GM18873 (cell line): ENCODE results near the gene SKOR1.

Experiments used
- ATAC-seq: cut with Tn5 transposase; IDR thresholded peaks from one replicate; pipeline ENCODE4 v1.9.1; 2021; ENCODE audit warnings: mild to moderate bottlenecking, moderate library complexity, moderate number of reproducible peaks; ENCODE audit not compliant: unreplicated experiment, low FRiP score

The SKOR1 gene

DNA sequence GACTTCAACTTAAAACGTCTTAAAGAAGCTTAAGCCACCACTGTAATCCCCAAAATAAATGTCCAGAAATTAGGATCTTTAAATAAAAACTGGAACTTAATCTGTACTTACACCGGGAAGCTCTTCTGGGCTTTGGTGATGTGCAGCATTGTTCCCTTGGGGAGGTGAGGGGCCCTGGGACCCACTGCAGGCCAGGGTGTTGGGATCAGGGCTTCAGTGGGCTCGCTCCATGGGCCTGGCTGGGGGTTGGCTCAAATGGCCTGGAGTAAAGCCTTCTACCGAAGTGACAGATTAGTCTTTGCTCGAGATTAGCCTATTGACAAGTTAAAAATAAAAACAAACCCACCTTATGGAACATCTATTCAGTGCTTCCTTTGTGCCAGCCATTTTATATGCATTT is 20.7 kb downstream of the SKOR1 start:
- ATAC-seq: no peak

GRCh38 chr15:67849538-67849937 is 24.2 kb downstream of the SKOR1 start:
- no peak for ATAC-seq

- ATAC-seq: no peak
Observed at GRCh38 chr15:67850336-67850735, 25.0 kb downstream of the SKOR1 start.

GRCh38 chr15:67850994-67851571 is 25.8 kb downstream of the SKOR1 start:
- ATAC-seq: no peak

DNA sequence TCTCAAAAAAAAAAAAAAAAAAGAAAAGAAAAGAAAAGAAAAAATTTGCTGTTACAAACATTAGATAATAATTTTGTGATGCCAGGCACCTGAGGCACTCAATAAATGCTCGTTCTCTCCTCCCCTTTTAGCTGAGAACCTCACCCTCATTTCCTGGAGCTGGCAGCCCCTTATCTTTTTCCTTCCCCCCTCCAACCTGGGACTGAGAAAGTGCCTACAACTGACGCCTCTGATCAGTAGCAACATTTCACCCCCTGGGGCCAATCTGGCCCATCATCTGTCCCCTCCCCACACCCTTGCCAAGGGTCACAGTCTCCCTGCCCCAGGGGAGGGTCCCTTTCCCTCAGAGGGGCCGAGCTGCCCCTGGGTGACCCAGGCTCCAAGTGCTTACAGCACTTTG is 27.1 kb downstream of the SKOR1 start:
- ATAC-seq: no peak

DNA sequence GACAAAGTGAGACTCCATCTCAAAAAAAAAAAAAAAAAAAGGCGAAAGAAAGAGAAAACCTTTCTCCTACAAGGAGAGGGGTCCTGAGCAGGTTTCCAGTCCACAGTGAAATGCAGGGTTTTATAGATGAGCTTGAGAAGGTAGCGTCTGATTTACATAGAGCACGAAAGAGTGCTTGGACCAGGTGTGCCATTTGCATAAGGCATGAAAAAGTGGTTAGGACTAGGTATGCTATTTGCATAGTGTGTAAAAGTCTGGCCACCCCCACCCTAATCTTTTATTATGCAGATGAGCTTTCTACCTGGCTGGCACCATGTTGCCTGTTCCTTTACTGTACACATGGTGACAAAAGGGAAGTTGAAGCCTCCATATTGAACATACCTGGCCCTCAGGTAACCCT is 28.1 kb downstream of the SKOR1 start:
- ATAC-seq: no peak

DNA sequence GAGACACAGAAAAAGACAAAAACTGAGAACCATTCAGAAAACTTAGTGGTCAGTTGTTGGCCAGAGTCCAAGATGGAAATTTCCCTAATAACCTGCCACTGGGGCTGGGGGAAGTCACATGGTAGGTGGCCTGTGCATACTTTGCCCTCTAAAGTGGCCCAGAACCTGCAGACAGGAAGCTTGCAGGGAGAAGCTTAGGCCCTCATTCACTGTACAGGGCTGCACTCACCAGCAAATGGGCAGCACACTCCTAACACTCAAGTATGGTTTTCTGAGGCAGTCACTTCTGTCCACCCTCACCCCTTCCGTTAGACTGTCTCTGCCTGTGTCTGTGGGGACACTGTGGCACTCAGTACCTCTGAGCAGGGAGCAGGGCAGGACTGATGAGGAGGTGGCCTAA is 29.0 kb downstream of the SKOR1 start:
- ATAC-seq: no peak

- ATAC-seq: no peak
Observed at GRCh38 chr15:67855842-67856241, 30.5 kb downstream of the SKOR1 start.

DNA sequence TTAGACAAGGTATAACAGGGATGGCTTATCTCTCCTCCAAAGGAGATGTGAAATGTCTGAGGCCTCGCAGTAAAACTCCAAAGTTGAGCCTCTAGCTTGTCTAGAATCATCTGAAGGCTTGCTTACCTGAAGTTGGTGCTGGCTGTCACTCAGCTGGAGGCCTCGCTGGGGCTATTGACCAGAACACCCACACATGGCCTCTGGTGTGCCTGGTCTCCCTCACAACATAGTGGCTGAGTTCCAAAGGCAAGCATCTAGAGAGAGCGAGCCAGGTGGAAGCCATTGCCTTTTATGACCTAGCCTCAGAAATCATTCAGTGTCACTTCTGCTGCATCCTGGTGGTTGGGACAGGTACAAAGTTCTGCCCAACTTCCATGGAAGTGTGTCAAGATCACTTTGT is 31.9 kb downstream of the SKOR1 start:
- ATAC-seq: no peak

DNA sequence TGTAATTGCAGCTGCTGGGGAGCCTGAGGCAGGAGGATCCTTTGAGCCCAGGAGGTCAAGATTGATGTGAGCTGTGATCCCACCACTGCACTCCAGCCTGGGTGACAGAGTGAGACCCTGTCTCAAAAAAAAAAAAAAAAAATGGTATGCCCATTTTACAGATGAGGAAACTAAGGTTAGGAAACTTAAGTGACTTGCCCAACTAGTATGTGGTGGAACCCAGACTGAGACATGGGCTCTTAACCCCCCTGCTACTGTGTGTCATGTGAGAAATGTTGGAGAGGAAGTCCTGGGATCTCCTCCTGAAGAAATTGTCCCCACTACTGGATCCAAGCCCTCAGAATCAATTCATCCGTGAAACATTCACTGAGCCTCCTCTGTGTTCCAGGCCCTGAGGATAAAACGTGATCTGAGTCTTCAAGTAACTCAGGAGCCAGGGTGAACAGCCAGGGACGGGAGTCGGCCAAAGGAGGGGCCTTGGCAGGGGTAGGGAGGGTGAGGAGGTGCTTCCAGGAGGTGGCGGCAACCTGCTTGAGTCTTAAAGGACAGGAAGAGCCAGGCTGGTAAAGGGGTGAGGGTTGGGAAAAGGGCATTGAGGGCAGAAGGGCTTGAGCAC is 34.1 kb downstream of the SKOR1 start:
- ATAC-seq: no peak

DNA sequence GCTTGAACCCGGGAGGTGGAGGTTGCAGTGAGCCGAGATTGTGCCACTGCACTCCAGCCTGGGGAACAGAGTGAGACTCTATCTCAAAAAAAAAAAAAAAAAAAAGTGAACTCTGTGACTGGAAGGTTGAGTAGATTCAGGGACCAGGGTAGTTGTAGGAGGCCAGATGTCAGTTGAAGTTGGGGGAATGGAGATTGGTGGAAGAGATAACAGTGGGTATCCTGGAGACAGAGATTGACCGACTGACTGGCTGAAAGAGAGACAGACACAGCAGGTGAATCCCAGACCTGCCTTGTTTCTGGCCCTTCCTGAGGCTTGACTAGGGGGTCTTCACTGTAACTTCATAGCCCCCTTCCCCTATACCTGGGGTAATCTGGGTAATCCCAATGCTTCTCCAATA is 36.7 kb downstream of the SKOR1 start:
- ATAC-seq: no peak

DNA sequence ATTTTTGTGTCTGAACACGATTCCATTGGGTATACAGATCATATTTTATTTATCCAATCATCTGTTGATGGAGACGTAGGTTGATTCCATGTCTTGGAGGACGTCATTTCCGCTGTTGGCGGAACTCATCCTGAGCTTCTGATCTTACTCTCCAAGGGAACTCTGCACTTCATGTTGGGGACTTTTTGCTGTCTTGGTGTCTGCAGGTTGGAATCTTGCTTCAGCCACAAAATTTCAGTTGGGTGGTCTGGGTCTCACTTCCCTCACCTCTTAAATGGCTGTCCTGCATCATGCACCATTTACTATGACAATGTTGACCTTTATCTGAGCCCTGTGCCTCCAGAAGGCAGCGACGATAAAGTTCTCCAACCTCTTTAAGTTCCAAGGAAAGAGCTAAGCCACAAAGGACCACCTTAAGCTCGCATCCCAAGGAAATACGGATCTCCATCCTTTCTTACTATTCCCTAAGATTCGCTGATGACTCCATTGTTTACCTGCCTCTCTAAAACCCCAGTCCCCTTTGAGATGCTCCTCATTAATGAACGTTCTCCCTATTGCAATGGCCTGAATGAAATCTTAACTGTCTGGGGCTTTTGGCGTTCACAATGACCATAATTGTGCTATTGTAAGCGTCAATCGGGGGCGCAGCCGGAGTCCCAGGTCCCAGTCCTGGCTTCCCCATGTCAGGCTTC is 37.6 kb downstream of the SKOR1 start:
- no peak for ATAC-seq

DNA sequence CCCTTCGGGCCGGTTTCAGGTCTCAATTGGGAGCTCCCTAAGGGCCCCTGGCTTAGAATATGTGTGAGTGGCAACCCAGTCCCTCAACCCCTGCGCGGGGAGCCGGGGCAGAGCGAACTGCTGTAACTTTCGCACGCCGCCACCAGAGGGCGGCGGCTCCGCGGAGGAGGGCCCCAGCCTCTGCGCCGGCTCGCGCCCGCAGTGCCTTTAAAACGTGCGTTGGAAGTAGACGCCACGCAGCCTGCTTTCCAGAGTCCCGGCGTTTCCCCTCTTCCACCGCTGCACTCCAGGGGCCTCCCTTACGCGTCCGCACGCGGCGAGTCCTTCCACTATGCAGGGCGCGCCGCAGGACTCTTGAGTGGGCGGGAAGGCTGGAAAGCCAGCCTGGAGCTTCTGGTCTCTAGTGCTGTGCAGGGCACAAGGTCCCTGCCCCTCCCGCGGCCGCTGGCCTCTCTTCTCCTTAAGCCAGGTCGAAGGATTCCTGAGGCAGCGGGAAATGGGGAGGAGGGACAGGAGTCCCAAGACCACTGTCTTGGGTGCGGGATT is 38.2 kb downstream of the SKOR1 start:
- ATAC-seq: no peak

- ATAC-seq: no peak
Observed at GRCh38 chr15:67865331-67865730, 40.0 kb downstream of the SKOR1 start.

GRCh38 chr15:67865766-67866165 is 40.5 kb downstream of the SKOR1 start:
- no peak for ATAC-seq

DNA sequence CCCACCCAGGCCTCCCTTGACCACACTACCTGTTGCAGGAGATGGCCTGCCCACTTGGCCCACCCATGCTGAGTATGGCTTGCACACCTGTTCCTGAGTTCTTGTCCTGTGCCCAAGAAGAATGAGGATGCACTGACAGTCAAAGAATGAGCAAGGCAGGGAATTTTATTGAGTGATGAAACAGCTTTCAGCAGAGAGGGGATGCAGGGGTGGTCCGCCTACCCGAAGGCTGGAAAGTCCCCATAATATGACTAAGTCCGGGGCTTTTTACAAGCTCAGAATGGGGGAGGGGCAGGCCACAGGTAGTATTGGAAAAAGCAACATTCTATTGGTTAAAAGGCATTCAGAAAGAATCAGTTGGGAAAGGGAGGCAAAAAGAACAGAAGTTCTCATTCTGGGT is 44.4 kb downstream of the SKOR1 start:
- no peak for ATAC-seq

- no peak for ATAC-seq
Observed at GRCh38 chr15:67870868-67871408, 45.6 kb downstream of the SKOR1 start.

- no peak for ATAC-seq
Observed at GRCh38 chr15:67873777-67874176, 48.5 kb downstream of the SKOR1 start.

GRCh38 chr15:67878712-67879206 is 53.5 kb downstream of the SKOR1 start:
- no peak for ATAC-seq

GRCh38 chr15:67879440-67880129 is 54.3 kb downstream of the SKOR1 start:
- ATAC-seq: no peak
